Mammary epithelial cell (primary cell): ENCODE measurements around the gene DTL.

Experiments used
- CTCF ChIP-seq, 2 donors: IDR thresholded peaks in 1 of 2; conservative IDR thresholded peaks in 1 of 2; 2 replicates each; pipeline ENCODE4 v1.5.1; 2011 to 2012; ENCODE audit warnings: inconsistent platforms in 2 of 2, low read length in 2 of 2, mild to moderate bottlenecking in 2 of 2, control low read depth in 1 of 2, low read depth in 1 of 2; ENCODE audit not compliant: insufficient read depth in 1 of 2; ENCODE audit errors: extremely low read depth in 1 of 2
- EZH2 ChIP-seq: IDR thresholded peaks from 2 replicates; pipeline ENCODE4 v1.6.1; 2012; ENCODE audit warnings: low read length, inconsistent platforms, borderline replicate concordance

DNA sequence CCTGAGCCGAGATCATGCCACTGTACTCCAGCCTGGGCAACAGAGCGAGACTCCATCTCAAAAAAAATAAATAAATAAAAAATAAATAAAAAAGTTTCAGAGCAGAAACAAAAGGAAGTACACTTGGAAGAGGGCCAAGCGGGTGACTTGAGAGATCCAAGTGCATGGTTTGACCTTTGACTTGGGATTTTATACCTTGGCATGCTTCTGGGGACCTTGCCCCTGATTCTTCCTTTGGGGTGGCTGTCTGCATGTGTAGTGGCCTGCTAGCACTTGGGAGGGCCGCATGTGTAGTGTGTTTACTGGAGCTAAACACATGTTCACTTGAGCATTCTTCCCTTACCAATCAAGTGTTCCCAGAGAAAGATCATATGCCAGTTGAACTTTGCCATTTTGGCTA, 114.0 kb downstream of the DTL start:
- TF ChIP-seq CTCF (conservative IDR thresholded peaks at IDR 0.05 in 1 of 2, IDR thresholded peaks at IDR 0.05 in 1 of 2; ENCODE audit: extremely low read depth in 1 of 2, insufficient read depth in 1 of 2, low read depth in 1 of 2, low read length in 2 of 2) (no peak), EZH2 (no peak)
